Breast epithelium (tissue), 3 donors: Measurements from ENCODE around the gene KIAA2012.

Experiments
- POLR2AphosphoS5 ChIP-seq, 3 donors: sonication (generic); formaldehyde crosslinking; IDR thresholded peaks; one replicate each; pipeline ENCODE4 v1.6.1; 2017; ENCODE audit warnings: antibody characterized with exemption in 3 of 3
- TF ChIP-seq, protein P1 (sequence below), 3 donors: fragments of 450-650 bp; IDR thresholded peaks; one replicate each; pipeline ENCODE4 v1.5.1; 2016 to 2017; ENCODE audit warnings: antibody characterized with exemption in 3 of 3, mild to moderate bottlenecking in 3 of 3, moderate library complexity in 3 of 3

DNA sequence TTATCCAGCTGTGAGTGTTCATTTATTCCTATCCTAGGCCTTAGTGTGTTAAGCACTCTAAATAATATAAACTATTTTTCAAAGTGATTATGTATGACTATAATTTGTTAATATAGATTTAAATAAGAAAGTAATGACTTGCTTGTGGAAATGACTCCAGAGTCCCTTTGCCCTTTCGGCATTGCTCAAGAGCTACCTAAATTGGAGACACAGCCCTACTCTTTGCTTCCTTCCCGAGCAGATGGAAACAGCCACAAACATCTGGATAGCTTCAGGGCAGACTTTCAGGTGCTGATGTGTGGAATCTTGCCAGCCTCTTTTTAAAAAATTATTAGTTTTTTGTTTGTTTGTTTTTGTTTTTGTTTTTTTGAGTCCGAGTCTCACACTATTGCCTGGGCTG lies 121.4 kb downstream of the KIAA2012 start:
- TF ChIP-seq, protein P1, sequence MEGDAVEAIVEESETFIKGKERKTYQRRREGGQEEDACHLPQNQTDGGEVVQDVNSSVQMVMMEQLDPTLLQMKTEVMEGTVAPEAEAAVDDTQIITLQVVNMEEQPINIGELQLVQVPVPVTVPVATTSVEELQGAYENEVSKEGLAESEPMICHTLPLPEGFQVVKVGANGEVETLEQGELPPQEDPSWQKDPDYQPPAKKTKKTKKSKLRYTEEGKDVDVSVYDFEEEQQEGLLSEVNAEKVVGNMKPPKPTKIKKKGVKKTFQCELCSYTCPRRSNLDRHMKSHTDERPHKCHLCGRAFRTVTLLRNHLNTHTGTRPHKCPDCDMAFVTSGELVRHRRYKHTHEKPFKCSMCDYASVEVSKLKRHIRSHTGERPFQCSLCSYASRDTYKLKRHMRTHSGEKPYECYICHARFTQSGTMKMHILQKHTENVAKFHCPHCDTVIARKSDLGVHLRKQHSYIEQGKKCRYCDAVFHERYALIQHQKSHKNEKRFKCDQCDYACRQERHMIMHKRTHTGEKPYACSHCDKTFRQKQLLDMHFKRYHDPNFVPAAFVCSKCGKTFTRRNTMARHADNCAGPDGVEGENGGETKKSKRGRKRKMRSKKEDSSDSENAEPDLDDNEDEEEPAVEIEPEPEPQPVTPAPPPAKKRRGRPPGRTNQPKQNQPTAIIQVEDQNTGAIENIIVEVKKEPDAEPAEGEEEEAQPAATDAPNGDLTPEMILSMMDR (IDR thresholded peaks at IDR 0.05): no peak
- TF ChIP-seq POLR2AphosphoS5 (IDR thresholded peaks at IDR 0.05): no peak
